NCI-H1092 (cell line): ENCODE results near the gene GALNT10.

ENCODE experiments used
- DNase-seq: peaks from one replicate; lab custom pipeline; 2025; lab: John Stamatoyannopoulos, UW

Gene GALNT10

GRCh38 chr5:154324033-154324432 lies 133.5 kb downstream of the GALNT10 start:
- no peak for DNase-seq

DNA sequence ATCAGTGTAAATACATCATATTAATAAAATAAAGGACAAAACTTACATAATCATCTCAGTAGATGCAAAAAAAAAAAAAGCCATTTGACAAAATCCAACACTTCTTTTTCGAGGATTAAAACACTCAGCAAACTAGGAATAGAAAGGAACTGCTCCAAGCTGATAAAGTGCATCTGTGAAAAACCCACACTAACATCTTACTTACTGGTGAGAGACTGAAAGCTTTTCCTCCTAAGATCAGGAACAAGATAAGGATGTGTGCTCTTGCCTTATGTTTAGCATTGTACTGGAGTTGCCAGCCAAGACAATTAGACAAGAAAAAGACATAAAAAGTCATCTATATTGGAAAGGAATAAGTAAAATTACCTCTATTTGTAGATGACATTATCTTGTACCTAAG lies 135.0 kb downstream of the GALNT10 start:
- DNase-seq: no peak

GRCh38 chr5:154329062-154329461 lies 138.5 kb downstream of the GALNT10 start:
- DNase-seq: no peak

DNA sequence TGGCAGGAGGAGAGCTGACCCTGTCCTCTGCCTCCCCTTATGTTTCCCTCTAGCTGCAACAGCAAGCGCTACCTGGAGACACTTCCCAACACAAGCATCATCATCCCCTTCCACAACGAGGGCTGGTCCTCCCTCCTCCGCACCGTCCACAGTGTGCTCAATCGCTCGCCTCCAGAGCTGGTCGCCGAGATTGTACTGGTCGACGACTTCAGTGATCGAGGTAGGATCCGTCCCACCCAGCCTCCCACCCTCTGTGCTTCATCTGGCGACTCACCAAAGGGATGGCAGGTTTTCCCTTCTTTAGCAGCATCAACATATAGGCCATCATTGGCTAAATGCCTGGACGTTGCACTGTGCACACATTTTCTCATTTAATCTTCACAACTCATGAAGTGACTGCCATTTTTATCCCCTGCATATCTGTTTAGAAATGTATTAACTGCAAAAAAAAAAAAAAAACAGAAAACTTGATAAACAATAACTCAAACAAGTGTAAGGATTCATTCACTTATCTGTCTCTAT lies 139.0 kb downstream of the GALNT10 start:
- no peak for DNase-seq

DNA sequence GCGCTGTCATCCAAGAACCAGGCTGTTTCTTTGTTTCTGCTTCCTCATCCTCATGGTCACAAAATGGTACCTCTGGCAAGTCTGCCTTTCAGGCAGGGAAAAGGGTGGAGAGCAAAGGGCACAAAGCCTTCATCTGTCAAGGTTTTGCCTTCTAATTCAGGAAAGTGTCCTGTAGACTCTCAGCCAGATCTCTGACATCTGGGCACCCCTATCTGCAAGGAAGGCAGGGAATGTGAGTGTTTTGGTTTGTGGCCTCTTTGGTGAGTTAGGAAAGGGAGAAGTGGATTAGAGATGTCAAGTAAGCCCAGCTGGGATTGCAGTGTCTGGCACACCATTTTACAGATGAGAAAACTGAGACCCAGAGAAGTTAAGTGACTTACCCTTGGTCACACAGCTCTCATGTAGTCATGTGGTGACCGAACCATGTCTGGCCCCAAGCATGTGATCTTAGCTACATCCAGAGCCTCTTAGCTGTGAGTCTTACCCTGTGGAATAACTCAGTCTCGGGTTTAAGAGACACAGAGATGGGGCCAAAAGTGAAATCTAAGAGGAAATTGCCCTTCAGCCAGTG lies 139.6 kb downstream of the GALNT10 start:
- no peak for DNase-seq

DNA sequence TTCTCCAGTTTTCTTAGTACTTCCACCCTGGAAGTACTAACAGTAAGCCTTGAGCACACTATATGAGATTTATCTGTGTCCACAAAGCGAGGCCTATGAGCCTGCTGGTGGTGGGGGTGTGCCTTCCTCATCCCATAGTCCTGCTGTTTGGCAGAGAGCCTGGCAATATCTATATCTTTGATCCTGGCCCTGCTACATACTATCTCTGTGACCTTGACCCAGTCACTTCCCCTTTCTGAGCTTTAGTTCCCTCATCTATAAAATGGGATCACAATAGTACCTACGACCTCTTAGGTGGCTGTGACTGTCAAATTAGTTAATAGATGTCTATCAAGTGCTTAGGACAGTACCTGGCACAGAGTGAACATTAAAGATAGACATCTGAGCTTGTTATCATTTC lies 140.7 kb downstream of the GALNT10 start:
- DNase-seq: no peak

GRCh38 chr5:154331924-154332323 lies 141.4 kb downstream of the GALNT10 start:
- no peak for DNase-seq

DNA sequence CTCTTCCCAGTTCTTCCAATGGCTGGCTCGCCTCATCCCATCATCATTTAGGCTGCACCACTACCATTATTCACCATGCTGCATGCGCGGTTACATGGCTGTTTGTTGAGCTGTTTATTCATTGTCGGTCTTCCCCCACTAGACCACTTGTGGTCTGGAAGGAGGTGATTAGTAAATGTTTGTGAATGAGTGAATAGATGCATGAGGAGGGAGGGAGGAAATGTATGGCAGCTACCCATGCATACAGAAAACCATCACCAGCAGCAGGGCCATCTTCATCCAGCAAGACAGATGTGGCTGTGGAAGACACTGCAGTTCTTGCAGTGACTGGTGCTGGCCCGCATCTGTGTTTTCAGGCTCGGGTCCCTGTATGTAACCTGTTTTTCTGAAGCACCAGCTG lies 141.9 kb downstream of the GALNT10 start:
- no peak for DNase-seq

- DNase-seq: no peak
Observed at GRCh38 chr5:154333016-154333415, 142.5 kb downstream of the GALNT10 start.

GRCh38 chr5:154334406-154335064 lies 144.0 kb downstream of the GALNT10 start:
- no peak for DNase-seq

DNA sequence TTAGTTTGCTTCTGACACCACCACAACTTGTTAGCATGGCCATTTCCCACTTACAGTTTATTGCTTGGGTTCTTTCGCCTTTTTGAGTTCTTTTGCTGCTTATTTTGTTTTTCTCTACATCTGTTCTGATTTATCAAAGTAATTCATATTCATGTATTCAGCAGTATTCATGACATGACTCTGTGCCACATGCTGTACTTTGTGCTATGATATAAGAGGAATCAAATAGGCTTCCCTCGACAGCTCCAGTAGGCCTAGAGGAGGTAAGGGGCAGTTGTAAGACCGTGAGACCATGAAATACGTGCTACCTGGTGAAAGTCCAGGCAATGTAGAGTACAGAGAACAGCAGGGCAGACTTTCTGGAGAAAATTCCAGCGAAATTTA lies 144.5 kb downstream of the GALNT10 start:
- DNase-seq: no peak

DNA sequence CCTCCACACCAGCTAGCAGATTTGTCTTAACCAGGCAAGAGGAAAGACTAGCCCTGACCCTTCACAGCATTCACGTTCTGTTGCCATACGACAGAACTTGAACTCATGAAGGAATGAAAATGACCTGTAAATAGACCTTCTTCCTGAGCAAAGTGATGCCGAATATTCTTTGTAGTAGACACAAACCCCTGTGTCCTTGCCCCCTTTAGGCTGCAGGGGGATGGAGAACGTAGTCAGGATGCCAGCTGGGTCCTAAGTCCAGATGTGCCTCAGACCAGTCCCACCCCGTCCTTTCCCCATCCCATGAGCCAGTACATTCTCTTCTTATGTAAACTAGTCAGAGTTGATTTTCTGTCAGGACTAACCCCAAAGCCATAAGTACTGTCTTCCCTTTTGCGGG lies 151.1 kb downstream of the GALNT10 start:
- no peak for DNase-seq

DNA sequence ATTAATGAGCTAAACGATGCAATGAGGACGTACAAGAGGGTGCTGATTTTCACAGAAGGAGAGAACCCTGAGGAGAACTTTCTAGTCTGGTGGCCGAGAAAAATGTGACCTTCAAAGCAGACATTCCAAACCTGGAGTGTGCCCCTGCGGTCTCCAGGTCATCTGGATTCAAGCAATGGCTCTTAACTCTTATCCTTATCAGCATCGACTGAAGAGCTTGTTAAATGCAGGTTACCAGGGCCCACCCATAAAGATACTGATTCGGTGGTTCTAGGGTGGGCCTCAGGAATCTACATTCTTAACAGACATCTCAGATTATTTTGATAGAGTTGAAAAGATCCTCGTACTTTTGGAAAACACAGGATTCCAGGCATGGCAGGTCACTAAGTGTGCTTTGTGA lies 151.7 kb downstream of the GALNT10 start:
- no peak for DNase-seq

DNA sequence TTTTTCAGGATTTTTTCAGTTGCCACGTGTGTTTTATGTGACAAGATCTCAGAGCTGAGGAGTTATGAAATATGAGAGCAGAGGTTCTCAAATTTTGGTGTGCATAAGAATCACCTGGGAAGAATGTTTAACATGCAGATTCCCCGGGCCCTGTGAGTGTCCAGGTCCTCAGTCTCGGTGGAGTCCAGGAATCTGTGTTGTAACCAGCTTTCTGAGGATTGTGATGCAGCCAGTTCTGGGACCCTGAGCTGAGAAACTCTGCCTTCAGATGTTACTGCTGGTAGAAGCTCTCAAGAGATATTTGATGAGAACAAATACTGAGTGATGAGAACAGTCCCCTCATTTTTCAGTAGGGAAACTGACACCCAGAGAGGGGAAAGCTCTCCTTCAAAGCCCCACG lies 152.4 kb downstream of the GALNT10 start:
- no peak for DNase-seq

GRCh38 chr5:154344461-154344860 lies 153.9 kb downstream of the GALNT10 start:
- no peak for DNase-seq

- no peak for DNase-seq
Observed at GRCh38 chr5:154345255-154345952, 154.9 kb downstream of the GALNT10 start.

DNA sequence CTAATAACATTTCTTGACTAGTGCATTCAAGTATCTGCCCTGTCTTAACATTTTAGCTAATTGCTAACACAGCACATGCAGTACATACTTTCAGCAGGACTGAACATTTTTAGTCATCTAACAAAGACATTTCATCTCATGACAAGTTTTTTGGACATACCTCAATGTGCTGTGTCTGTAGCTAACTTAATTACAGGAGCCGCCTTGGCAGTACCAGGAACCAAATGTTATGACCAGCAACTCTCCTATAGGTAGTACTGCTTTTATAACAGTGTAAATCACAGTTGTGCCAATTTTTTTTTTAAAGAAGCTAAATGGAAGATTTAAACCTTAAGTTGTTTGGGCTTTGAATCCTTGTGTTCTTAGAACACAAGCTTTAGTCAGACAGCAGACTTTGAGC lies 155.9 kb downstream of the GALNT10 start:
- DNase-seq: no peak

GRCh38 chr5:154349626-154350264 lies 159.2 kb downstream of the GALNT10 start:
- DNase-seq: no peak

DNA sequence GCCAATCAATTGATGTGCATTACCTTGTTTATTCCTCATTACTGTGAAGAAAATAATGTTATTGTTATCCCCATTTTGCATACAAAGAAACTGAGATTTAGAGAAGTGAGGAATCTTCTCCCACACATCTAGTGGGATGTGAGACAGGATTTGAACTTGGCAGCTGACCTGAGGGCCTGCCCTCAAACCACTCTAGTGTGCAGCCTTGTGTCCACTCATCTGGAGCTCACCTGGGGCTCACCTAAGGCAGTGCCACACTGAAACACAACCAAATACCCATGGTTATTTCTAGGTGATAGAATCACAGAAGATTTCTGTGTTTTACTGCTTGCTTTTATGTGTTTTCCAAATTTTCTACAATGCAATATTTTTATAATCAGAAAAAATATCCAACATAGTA lies 160.6 kb downstream of the GALNT10 start:
- no peak for DNase-seq

- no peak for DNase-seq
Observed at GRCh38 chr5:154351566-154351965, 161.0 kb downstream of the GALNT10 start.

DNA sequence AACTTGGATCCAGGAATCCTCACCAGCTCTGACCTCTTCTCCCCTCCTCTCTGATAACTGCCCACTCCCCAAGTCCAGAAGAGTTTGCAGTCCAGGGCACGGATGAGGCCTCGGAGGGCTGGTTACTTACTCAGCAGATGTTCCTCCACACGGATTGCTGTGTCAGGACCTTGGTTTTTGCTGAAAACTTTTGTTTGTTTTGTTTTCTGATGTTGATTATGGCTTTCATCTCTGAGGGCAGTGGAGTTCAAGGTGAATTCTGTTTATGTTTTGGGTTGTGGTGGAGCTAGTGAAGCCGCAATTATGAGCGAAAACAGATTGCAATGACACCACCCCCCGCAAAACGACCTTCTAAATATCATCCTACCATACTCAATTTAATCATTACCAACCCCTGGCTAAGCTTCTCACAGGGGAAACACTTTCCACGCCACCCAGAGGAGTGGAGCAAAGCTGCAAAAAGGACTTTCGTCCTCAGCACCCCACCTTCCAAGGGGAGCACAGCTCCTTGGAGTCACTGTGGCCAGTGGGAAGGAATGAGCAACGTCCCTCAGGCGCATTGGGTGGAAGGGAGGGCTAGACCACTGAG lies 162.5 kb downstream of the GALNT10 start:
- no peak for DNase-seq

DNA sequence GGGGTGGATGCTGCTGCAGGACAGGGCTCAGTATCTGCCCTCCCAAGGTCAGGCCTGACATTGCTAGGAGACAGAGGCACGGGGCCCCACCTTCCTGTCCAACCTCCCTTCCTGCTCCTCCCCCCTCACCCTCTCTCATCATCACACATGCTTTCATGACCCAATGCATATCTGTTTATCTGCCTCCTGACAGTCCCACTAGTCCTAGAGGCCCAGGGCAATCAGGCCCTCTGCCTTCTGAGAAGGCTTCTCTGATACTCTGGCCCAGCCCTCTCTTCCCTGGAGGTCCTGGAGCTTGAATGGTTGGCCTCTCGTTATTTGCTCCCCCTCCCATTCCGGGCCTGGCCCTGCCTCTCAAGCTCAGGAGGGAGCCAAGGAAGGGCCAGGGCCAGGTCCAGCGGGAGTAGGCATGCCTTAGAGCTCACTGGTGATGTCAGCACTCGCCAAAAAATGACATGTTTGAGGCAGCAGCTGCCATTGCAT lies 164.6 kb downstream of the GALNT10 start:
- DNase-seq: no peak
